Mucosa of descending colon (tissue), 3 donors: Measurements from ENCODE around the gene ZNF296. TPM values are rescaled to one million over a fixed set of nuclear protein-coding genes. Genes with fewer than 3 reads are reported as not detected.
A peak's percentile ranks its signal among the peaks of the same experiment; 100 is the strongest.

Source experiments
- ATAC-seq: fragments of 200-7000 bp; cut with Tn5 transposase; one replicate; pipeline ENCODE4 v1.9.1; 2020; ENCODE audit warnings: mild to moderate bottlenecking, moderate library complexity
- DNase-seq, 3 donors: peaks; one replicate each; pipeline ENCODE4 v3.0.0-alpha.2; 2020
- H3K36me3 ChIP-seq: fragments of 200-600 bp; one replicate; pipeline ENCODE4 v1.8.0; 2021; ENCODE audit warnings: low read depth, mild to moderate bottlenecking
- H3K4me1 ChIP-seq: fragments of 200-600 bp; one replicate; pipeline ENCODE4 v1.8.0; 2021; ENCODE audit warnings: low read depth, mild to moderate bottlenecking
- H3K4me3 ChIP-seq: fragments of 200-600 bp; one replicate; pipeline ENCODE4 v1.8.0; 2021; ENCODE audit warnings: mild to moderate bottlenecking
- H3K9me3 ChIP-seq: fragments of 200-600 bp; one replicate; pipeline ENCODE4 v1.8.0; 2021; ENCODE audit warnings: mild to moderate bottlenecking
- intact Hi-C, 2 donors: fragments of 100-400 bp; cut with DNase I in 1 of 2; cut with micrococcal nuclease in 1 of 2; formaldehyde crosslinking; loops; one replicate each; pipeline versions ENCODE4 v1.11.0 to v1.11.1; 2022; cut with DNase I, micrococcal nuclease
- total RNA-seq, 3 donors: library from RNA; stranded (reverse); fragmentation: NEBNext Ultra II Directional in 2 of 3; extraction: Animal tissue kit (Norgen Biotek cat#: 25700) in 2 of 3; gene quantifications; one replicate each; pipeline versions ENCODE4 v1.2.1 to v1.2.4, GENCODE V29; 2021 to 2023
- TF ChIP-seq, protein P1 (sequence below): fragments of 200-600 bp; IDR thresholded peaks from one replicate; pipeline ENCODE4 v1.8.0; 2022; ENCODE audit warnings: antibody characterized with exemption, mild to moderate bottlenecking
- donor health status: DM: no; HTN: no; CAD: no; lungs with moderate emphysema.
- donor health status: DM: no; HTN: no; CAD: no.
- donor health status: DM: no; HTN: yes; CAD: no.

The ZNF296 gene
- total RNA-seq, 3 donors from 2014 or later = 2.8 to 5.0 (median 4.9) TPM

DNA sequence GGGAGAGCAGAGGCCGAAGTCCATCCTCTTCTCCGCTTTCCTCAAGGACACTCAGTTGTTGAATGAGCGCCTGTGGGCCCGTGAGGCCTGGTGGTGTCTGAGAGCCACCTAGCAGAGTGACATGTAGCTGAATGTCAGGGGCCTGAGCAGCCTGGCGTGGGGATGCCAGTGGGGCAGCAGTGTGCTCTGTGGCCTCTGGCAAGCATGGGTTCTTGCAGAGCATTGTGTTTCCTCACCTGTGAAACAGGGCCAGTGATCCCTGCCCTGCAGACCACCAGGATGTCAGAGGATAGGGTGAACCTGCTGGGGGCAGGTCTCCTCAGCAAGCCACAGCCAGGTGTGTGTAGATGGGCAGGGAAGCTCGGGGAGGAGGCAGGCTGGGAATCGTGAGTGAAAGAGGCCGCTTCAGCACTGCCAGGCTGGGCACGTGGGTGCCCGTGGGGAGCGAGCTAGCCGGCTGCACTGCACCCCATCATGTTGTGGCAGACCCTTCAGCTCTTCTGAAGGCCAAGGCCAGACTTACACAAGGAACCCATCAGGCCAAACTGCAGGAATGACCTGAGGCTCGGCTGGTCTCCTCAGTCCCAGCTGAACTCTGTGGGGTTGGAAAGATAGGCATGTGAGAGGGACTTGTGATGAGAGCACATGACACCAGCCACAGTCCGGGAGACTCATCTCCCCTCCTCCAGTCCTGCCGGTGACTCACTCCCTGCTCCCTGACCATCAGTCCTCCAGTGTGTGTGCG lies 21.7 kb upstream of the ZNF296 start:
- TF ChIP-seq, protein P1, sequence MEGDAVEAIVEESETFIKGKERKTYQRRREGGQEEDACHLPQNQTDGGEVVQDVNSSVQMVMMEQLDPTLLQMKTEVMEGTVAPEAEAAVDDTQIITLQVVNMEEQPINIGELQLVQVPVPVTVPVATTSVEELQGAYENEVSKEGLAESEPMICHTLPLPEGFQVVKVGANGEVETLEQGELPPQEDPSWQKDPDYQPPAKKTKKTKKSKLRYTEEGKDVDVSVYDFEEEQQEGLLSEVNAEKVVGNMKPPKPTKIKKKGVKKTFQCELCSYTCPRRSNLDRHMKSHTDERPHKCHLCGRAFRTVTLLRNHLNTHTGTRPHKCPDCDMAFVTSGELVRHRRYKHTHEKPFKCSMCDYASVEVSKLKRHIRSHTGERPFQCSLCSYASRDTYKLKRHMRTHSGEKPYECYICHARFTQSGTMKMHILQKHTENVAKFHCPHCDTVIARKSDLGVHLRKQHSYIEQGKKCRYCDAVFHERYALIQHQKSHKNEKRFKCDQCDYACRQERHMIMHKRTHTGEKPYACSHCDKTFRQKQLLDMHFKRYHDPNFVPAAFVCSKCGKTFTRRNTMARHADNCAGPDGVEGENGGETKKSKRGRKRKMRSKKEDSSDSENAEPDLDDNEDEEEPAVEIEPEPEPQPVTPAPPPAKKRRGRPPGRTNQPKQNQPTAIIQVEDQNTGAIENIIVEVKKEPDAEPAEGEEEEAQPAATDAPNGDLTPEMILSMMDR = no peak
- Histone ChIP-seq H3K9me3 (no peaks in the 10 kb centered on the region), H3K36me3 (no peaks in the 10 kb centered on the region), H3K4me1 (peaks cover 28% of the 10 kb centered on the region), H3K4me3 (no peak overlapping the region)
- DNase-seq = no peak
- intact Hi-C loops = no loop called here
- ATAC-seq = peak; percentile 38

DNA sequence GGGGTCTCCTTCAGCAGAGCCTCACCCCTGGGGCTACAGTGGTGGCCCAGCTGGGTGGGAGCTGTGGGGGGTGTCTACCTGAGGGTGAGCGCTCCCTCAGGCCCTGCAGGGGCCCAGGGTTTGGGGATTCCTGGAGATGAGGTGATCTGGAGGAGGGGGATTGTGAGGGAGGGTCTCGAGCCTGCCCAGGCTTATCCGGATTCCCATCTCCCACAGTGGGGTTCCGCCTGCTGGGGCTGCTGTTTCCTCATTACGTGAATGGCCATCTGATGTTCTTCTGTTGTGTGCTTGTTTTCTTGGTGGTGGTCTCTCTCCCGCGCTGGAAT lies 21.1 kb upstream of the ZNF296 start:
- intact Hi-C loops = no loop called here
- no peaks in the 10 kb centered on the region for H3K9me3 ChIP-seq
- TF ChIP-seq, protein P1 = no peak
- H3K4me3 ChIP-seq = no peak overlapping the region
- ATAC-seq (no peak), DNase-seq (no peak)
- H3K36me3 ChIP-seq = no peaks in the 10 kb centered on the region
- peaks cover 28% of the 10 kb centered on the region for H3K4me1 ChIP-seq

DNA sequence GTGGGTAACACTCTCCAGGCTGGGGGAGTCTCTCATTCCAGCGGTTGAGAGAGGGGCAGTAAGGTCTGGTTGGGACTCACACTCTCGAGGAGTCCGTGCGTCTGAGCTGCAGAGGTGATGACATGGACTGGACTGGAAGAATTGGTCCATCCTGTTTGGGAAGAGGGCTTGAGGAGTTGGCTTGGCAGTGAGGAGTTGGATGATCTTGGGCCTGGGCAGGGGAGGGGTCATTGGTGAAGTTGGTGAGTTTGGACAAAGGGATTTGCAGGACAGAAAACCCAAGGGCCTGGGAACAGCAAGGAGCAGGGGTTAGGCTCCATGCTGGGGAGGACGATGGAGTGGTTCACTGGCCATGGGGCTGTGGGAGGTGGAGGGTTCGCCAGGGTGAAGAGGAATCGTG lies 20.4 kb upstream of the ZNF296 start:
- Histone ChIP-seq H3K9me3 (no peaks in the 10 kb centered on the region), H3K4me1 (peaks cover 28% of the 10 kb centered on the region), H3K4me3 (no peak overlapping the region), H3K36me3 (no peaks in the 10 kb centered on the region)
- intact Hi-C loops = no loop called here
- ATAC-seq = no peak
- TF ChIP-seq, protein P1 = no peak
- DNase-seq = no peak

DNA sequence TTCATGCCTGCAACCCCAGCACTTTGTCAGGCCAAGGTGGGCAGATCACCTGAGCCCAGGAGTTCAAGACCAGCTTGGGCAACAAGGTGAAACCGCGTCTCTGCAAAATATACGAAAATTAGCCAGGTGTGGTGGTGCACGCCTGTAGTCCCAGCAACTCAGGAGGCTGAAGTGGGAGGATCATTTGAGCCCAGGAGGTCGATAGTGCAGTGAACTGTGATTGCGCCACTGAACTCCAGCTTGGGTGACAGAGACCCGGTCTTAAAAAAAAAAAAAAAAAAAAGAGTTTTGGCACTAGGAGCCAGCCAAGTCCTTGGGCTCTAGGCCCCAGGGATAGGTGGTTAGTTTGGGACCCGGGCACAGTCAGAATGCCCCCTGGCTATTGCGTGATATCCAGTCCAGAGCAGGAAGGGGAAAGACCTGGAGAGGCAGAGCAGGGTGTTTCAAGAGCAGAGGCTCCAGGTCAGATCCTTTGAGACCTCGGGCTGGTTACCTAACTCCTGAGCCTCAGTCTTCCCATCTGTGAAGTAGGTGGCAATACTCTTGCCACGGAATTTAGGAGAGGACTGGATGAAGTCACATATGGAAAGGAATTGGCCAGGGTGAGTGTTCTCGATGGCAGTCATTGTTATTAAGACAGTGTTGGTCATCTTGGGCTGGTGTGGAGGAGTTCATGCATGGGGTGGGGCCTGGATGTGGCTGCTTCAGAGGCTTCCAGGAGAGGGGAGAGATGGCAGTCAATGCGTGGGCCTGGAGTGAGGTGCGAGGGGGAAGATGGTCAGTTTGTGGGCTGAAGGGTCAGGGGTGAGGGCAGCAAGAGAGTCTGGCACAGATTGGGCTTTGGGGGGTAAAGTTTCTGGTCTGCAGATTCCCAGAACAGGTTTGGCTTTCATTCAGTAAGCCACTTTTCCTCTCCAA lies 19.5 kb upstream of the ZNF296 start:
- intact Hi-C loops = no loop called here
- TF ChIP-seq, protein P1 = no peak
- Histone ChIP-seq H3K4me1 (peaks cover 20% of the 10 kb centered on the region), H3K4me3 (no peak overlapping the region), H3K36me3 (peaks cover 4% of the 10 kb centered on the region), H3K9me3 (no peaks in the 10 kb centered on the region)
- ATAC-seq (no peak), DNase-seq (no peak)

DNA sequence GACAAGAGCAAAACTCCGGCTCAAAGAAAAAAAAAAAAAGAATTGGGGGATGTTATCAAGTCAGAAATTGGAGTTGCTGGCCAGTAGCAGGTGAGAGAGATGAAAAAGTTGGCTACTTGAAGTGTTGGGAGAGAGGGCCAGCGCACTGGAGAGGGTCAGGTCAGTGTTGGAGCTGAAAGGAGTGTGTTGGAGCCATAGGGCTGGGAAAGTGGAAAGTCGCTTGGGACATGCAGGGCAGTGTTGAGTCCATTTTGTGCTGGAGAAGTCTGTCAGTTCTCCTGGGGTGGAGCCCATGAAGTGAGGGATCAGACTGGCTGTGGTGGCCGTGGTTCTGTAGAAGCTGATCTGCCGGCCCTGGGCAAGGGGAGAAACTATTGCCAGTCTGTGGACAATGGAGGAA lies 18.4 kb upstream of the ZNF296 start:
- Histone ChIP-seq H3K9me3 (no peaks in the 10 kb centered on the region), H3K4me3 (no peak overlapping the region), H3K4me1 (peaks cover 22% of the 10 kb centered on the region), H3K36me3 (peaks cover 4% of the 10 kb centered on the region)
- intact Hi-C loops = no loop called here
- DNase-seq (no peak), ATAC-seq (no peak)
- TF ChIP-seq, protein P1 = no peak
